ENCODE data around the gene FBXW7. TPM values are rescaled to one million over a fixed set of nuclear protein-coding genes. Genes with fewer than 3 reads are reported as not detected.
A peak's percentile ranks its signal among the peaks of the same experiment; 100 is the strongest.

FBXW7 gene
- total RNA-seq, 1 experiment from 2014 or later, result 27.1 TPM

- Histone ChIP-seq H4K20me1 (ENCODE audit: control insufficient read depth, insufficient read depth, insufficient read length) (no peaks in the 10 kb centered on the region), H4K5ac (ENCODE audit: insufficient read length, low read depth, low read length) (no peak overlapping the region), H3K9me3 (ENCODE audit: control insufficient read depth, low read depth, low read length) (no peaks in the 10 kb centered on the region), H4K91ac (ENCODE audit: insufficient read length, low read depth, low read length) (no peak overlapping the region), H3K9ac (ENCODE audit: extremely low read depth, insufficient read length, low read length) (no peak overlapping the region), H3K27me3 (ENCODE audit: insufficient read depth, low read length) (no peaks in the 10 kb centered on the region), H3K23me2 (ENCODE audit: insufficient read length, low read depth, low read length, poor library complexity, severe bottlenecking) (no peaks in the 10 kb centered on the region), H2BK5ac (ENCODE audit: insufficient read length, low read length) (no peak overlapping the region), H3K18ac (ENCODE audit: insufficient read length, low read depth, low read length) (no peak overlapping the region), H2AK5ac (ENCODE audit: insufficient read length, low read length) (no peak overlapping the region), H4K8ac (replicated peaks; ENCODE audit: insufficient read length, low read depth, low read length) (no peak overlapping the region), H3K4me1 (ENCODE audit: insufficient read depth, low read length) (peaks cover 7% of the 10 kb centered on the region; the same call in 1 of the 2 replicates), H3K27ac (ENCODE audit: insufficient read length, low read depth, low read length) (no peak overlapping the region), H3T11ph (ENCODE audit: low read length) (no peak overlapping the region), H3K79me1 (ENCODE audit: insufficient read depth, low read depth, low read length, poor library complexity, severe bottlenecking) (no peaks in the 10 kb centered on the region), H2BK15ac (ENCODE audit: low read depth, low read length) (no peak overlapping the region), H3K56ac (ENCODE audit: insufficient read length, low read depth, low read length) (no peak overlapping the region), H2BK12ac (ENCODE audit: insufficient read length, low read depth, low read length) (no peak overlapping the region), H2AFZ (ENCODE audit: low read length) (no peak overlapping the region), H3K79me2 (ENCODE audit: insufficient read depth, low read length) (no peaks in the 10 kb centered on the region; the same call in 1 of the 2 replicates), H2BK20ac (ENCODE audit: low read depth, low read length, poor library complexity, severe bottlenecking) (no peak overlapping the region), H3K14ac (ENCODE audit: insufficient read depth, low read length) (no peak overlapping the region), H3K4me2 (ENCODE audit: insufficient read depth, insufficient read length, low read length) (no peak overlapping the region), H3K23ac (ENCODE audit: insufficient read length, low read depth, low read length) (no peak overlapping the region), H2BK120ac (ENCODE audit: low read depth, low read length, poor library complexity, severe bottlenecking) (no peak overlapping the region), H3K4ac (ENCODE audit: low read depth, low read length) (no peak overlapping the region)
- Mint-ChIP-seq H3K27ac (0 out of 7 replicates have a peak overlapping the region, but pooled peaks of 1 of the 3 experiments have one; percentile 11), H3K27me3 (ENCODE audit: low read depth) (no peaks in the 10 kb centered on the region), H3K4me3 (no peak overlapping the region), H3K9me3 (no peaks in the 10 kb centered on the region), H3K36me3 (ENCODE audit: insufficient read depth in 1 of 3, low read depth in 3 of 3) (no peaks in the 10 kb centered on the region), H3K4me1 (peaks cover 19 to 30% of the 10 kb centered on the region in 2 experiments)
- TF ChIP-seq, protein P1, sequence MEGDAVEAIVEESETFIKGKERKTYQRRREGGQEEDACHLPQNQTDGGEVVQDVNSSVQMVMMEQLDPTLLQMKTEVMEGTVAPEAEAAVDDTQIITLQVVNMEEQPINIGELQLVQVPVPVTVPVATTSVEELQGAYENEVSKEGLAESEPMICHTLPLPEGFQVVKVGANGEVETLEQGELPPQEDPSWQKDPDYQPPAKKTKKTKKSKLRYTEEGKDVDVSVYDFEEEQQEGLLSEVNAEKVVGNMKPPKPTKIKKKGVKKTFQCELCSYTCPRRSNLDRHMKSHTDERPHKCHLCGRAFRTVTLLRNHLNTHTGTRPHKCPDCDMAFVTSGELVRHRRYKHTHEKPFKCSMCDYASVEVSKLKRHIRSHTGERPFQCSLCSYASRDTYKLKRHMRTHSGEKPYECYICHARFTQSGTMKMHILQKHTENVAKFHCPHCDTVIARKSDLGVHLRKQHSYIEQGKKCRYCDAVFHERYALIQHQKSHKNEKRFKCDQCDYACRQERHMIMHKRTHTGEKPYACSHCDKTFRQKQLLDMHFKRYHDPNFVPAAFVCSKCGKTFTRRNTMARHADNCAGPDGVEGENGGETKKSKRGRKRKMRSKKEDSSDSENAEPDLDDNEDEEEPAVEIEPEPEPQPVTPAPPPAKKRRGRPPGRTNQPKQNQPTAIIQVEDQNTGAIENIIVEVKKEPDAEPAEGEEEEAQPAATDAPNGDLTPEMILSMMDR (conservative IDR thresholded peaks at IDR 0.05), result no peak
- no peak for DNase-seq
- WGBS (ENCODE audit: extremely low coverage, insufficient read length, low lambda C conversion rate), result no CpG with 5 or more reads among the region's 1 CpG
Observed at GRCh38 chr4:152421576-152421975, 114.3 kb downstream of the FBXW7 start.
